Body of pancreas (tissue), 4 donors: ENCODE data around the gene CARF. TPM values are rescaled to one million over a fixed set of nuclear protein-coding genes. Genes with fewer than 3 reads are reported as not detected.
A peak's percentile ranks its signal among the peaks of the same experiment; 100 is the strongest.

ENCODE experiments used
- ATAC-seq: fragments of 150-250 bp; one replicate; pipeline ENCODE4 v1.9.1; 2016
- DNase-seq, 4 donors: peaks; one replicate each; pipeline ENCODE4 v3.0.0-alpha.2; 2019
- H3K27ac ChIP-seq, 4 donors: fragments of 200-600 bp; sonication (generic); 1 replicate in 3 of 4; 2 replicates in 1 of 4; pipeline versions ENCODE4 v1.5.1 to v1.6.1; 2016 to 2019; ENCODE audit warnings: mild to moderate bottlenecking in 1 of 4, mixed read lengths in 1 of 4, moderate library complexity in 1 of 4
- H3K27me3 ChIP-seq, 2 donors: fragments of 200-600 bp; sonication (generic); one replicate each; pipeline ENCODE4 v1.6.0; 2016; ENCODE audit warnings: mild to moderate bottlenecking in 1 of 2
- H3K36me3 ChIP-seq, 2 donors: fragments of 200-600 bp; sonication (generic); replicated peaks in 1 of 2; 2 replicates each; pipeline ENCODE4 v1.5.1; 2016; ENCODE audit warnings: low read depth in 2 of 2; ENCODE audit not compliant: insufficient read depth in 1 of 2
- H3K4me1 ChIP-seq: fragments of 200-600 bp; sonication (generic); one replicate; pipeline ENCODE4 v1.6.0; 2016
- H3K4me3 ChIP-seq, 2 donors: fragments of 200-600 bp; sonication (generic); 1 replicate in 1 of 2; 2 replicates in 1 of 2; pipeline ENCODE4 v1.5.1; 2016 to 2019
- H3K9me3 ChIP-seq, 3 donors: fragments of 200-600 bp; sonication (generic); 1 replicate in 2 of 3; 2 replicates in 1 of 3; pipeline ENCODE4 v1.5.1; 2016
- POLR2A ChIP-seq, 3 donors: fragments of 450-650 bp; IDR thresholded peaks; one replicate each; pipeline ENCODE4 v1.6.1; 2016; ENCODE audit warnings: antibody characterized with exemption in 3 of 3, mild to moderate bottlenecking in 2 of 3
- WGBS, 2 donors: methylation state at CpG; one replicate each; pipeline ENCODE4 v1.1.5; 2017; 5-methylcytosine and 5-hydroxymethylcytosine counted together
- intact Hi-C: fragments of 100-400 bp; cut with DNase I; formaldehyde crosslinking; loops from one replicate; pipeline ENCODE4 v1.15.1; 2023
- total RNA-seq, 2 donors: library from RNA; depleted of rRNA; stranded (reverse); fragments of >200 nt; gene quantifications; one replicate each; pipeline ENCODE4 v1.1.0, GENCODE V29; 2016
- TF ChIP-seq, protein P1 (sequence below), 7 experiments: fragments of 450-650 bp in 4 of 7; fragments of 200-600 bp in 3 of 7; sonication (generic) in 3 of 7; IDR thresholded peaks; one replicate each; pipeline ENCODE4 v1.5.1; 2016 to 2019; ENCODE audit warnings: antibody characterized with exemption in 7 of 7

The CARF gene, protein sequence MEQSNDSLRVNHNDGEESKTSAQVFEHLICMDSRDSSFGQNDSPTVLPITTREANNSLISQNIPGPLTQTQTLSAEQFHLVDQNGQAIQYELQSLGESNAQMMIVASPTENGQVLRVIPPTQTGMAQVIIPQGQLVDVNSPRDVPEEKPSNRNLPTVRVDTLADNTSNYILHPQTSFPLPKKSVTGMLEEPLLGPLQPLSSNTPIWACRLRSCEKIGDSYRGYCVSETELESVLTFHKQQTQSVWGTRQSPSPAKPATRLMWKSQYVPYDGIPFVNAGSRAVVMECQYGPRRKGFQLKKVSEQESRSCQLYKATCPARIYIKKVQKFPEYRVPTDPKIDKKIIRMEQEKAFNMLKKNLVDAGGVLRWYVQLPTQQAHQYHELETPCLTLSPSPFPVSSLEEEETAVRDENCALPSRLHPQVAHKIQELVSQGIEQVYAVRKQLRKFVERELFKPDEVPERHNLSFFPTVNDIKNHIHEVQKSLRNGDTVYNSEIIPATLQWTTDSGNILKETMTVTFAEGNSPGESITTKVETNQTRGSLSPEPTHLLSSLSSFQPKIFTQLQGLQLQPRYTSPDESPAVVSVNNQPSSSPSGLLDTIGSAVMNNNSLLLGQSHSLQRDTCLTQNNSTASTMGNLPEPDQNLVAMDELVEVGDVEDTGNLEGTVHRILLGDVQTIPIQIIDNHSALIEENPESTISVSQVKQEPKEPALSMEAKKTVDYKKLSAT
- total RNA-seq = 1 to 10 TPM; 2.6 to 8.0 TPM

DNA sequence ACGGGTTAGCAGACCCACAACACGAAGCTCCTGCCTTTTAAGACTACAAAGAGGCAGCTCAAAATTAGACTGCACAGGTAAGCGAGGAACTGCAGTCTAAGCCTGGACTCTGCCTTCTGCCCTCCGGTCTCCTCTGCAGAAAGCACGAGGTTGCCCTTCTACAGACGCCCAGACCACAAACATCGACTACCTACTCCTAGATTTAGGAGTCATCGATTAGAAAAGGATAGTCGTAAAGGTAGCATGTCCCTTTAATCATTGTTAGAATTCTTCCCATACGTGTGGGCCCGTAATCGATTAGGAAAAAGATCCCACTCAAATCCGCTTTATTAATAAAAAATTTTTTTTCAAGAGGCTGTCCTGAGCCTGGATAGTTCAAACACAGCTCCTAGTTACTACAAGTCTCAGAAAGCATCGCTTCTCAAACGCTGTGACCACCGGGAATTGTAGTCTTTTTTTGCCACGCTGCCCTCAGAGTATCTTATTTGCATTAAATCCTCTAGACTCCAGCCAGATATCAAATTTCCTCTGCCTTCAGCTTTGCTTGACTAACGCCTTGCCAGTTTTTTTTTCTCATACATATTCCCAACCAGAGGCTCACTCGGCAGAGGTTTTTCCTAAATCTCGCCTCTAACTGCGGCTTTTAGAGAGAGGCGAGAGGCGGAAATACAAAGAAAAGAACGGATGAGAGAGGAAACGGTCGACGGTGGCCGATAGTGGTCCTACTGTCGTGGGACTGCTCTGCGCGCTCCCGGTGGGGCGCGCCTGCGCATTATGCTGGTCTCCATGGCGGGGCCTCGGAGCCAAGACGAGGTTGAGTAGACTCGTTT lies at the start of gene CARF, which contains the start of gene WDR12:
Gene CARF, plus strand, starts transcription at position 764 of the 830 bp plus-strand sequence. CDS start 29,628 bp downstream, outside the sequence.
Gene WDR12, minus strand, starts transcription at position 162 of the 830 bp plus-strand sequence. CDS start 197 bp downstream, outside the sequence.
- peaks cover 11% of the 10 kb centered on the region for H3K4me1 ChIP-seq
- 0 to 1% methylated on average over 31 to 39 of the region's 39 CpGs for whole genome bisulfite sequencing, 2 donors
- intact Hi-C loops = no loop called here
- TF ChIP-seq, protein P1, sequence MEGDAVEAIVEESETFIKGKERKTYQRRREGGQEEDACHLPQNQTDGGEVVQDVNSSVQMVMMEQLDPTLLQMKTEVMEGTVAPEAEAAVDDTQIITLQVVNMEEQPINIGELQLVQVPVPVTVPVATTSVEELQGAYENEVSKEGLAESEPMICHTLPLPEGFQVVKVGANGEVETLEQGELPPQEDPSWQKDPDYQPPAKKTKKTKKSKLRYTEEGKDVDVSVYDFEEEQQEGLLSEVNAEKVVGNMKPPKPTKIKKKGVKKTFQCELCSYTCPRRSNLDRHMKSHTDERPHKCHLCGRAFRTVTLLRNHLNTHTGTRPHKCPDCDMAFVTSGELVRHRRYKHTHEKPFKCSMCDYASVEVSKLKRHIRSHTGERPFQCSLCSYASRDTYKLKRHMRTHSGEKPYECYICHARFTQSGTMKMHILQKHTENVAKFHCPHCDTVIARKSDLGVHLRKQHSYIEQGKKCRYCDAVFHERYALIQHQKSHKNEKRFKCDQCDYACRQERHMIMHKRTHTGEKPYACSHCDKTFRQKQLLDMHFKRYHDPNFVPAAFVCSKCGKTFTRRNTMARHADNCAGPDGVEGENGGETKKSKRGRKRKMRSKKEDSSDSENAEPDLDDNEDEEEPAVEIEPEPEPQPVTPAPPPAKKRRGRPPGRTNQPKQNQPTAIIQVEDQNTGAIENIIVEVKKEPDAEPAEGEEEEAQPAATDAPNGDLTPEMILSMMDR (IDR thresholded peaks at IDR 0.05) = peak in 3 of 7 experiments; percentile 4 to 5 (median 5)
- peak in 2 of 3 donors; percentile 76 to 78 for TF ChIP-seq POLR2A (IDR thresholded peaks at IDR 0.05)
- no peaks in the 10 kb centered on the region for H3K27me3 ChIP-seq
- H3K4me3 ChIP-seq = peak within 1 kb of the TSS; percentile 69 to 74
- H3K9me3 ChIP-seq = no peaks in the 10 kb centered on the region
- H3K36me3 ChIP-seq = no peaks in the 10 kb centered on the region
- ATAC-seq (peak; percentile 95), DNase-seq (peak; percentile 92 to 98 (median 94))
- peak within 1 kb of the TSS in 3 of 4 donors; percentile 57 to 92 (median 88) for H3K27ac ChIP-seq

DNA sequence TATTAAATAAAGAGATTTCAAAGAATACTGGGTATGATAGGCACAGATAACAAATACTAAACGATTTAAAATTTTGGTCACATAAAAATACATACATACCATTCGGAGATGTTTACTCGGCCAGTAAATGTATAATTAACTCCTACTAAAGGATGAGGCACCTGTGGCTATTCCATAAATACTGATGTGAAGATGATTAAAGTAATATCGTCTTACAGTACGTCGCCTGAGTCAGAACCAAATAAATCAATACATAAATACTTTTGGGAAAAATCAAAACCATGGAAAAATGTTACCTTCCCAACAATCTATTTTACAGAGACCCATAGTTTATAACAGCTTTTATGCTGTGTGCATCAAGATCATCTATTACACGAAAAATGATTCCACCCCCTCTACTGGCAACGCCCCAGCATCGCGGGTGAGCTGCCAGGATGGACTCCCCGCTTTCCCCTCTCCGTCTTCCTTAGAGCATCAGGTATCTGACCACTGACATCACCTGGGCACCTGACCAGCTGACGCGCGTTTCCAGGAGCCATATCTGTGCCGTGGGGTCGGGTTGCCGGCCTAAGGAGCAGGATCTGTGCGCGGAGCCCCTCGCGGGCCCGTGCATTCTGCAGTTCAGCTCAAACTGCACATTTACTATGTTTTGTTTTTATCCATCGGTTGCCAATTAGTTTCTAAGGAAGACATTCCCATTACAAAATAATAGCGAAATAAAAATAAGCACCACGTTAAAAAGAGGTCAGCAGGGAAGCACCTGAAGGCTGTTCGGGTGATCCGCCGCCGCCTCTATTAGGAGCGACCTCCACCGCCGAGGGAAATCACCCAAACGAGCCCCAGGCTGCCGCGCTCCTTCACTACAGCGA lies 41.4 kb upstream of the CARF start:
- Histone ChIP-seq H3K9me3 (no peaks in the 10 kb centered on the region), H3K4me3 (peak overlapping the region; percentile 44 to 89), H3K36me3 (no peaks in the 10 kb centered on the region), H3K27me3 (no peaks in the 10 kb centered on the region), H3K27ac (peak overlapping the region; percentile 50 to 90 (median 84)), H3K4me1 (peaks cover 4% of the 10 kb centered on the region)
- WGBS, 2 donors = 1 to 2% methylated on average over 36 to 37 of the region's 37 CpGs
- peak; percentile 80 for ATAC-seq
- TF ChIP-seq POLR2A (IDR thresholded peaks at IDR 0.05) = peak in 2 of 3 donors; percentile 63 to 68
- TF ChIP-seq, protein P1 (IDR thresholded peaks at IDR 0.05) = peak in 5 of 7 experiments; percentile 18 to 38 (median 31)
- intact Hi-C loops = no loop called here
- peak; percentile 65 to 80 (median 74) for DNase-seq

DNA sequence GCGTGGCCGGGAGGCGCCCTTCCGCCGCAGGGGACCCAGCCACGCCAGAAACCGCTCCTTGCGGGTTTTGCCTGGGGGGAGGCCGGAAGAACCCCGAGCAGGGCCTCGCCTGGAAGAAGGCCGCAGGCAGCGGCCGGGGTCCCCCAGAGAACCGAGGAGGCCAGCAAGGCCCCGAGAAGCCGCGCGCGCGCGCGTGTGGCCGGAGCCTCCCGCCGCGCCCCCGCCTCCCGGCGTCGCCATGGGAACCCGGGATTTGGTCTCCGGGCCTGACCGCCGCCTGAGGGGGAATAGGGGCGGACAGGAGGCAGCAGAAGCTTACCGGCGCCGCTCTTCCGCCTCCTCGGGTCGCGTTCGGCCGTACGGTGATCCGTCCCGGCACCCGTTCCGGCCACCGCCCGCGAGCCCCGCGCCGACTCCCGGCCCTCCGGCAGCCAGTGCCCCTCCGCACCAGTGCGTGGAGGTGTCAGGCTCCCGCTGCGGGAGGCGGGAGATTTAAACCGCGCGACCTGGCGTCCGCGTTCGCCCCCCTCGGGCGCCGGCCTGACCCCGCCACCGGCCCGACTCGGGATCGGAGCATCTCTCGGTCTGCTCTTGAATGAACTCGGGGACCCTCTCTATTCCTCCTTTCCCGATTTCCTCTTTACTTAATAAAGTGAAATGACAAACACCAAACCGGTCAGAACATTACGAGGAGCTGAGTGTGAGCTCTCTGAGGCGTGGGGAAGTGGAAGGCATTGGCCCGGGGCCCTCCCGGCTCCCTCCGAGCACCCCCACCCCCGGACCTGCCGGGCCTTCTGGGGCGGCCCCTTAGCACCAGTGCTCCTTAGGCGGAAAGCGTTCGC lies 40.6 kb upstream of the CARF start, which contains the start of gene ICA1L:
Gene ICA1L, minus strand, starts transcription at position 467 of the 842 bp plus-strand sequence. CDS start 42,757 bp downstream, outside the sequence.
- H3K36me3 ChIP-seq = no peaks in the 10 kb centered on the region
- ATAC-seq (peak; percentile 77), DNase-seq (peak; percentile 62 to 76 (median 68))
- H3K27ac ChIP-seq = peak within 1 kb of the TSS; percentile 50 to 90 (median 84)
- no peak for TF ChIP-seq POLR2A (IDR thresholded peaks at IDR 0.05)
- TF ChIP-seq, protein P1 (IDR thresholded peaks at IDR 0.05) = peak in 1 of 7 experiments; percentile 9
- no peaks in the 10 kb centered on the region for H3K27me3 ChIP-seq
- no peaks in the 10 kb centered on the region for H3K9me3 ChIP-seq
- intact Hi-C loops = no loop called here
- peak within 1 kb of the TSS; percentile 44 to 89 for H3K4me3 ChIP-seq
- H3K4me1 ChIP-seq = peaks cover 4% of the 10 kb centered on the region
- WGBS, 2 donors = 0 to 1% methylated on average over 29 to 93 of the region's 93 CpGs
